ENCODE results near the gene FOXO1. TPM values are rescaled to one million over a fixed set of nuclear protein-coding genes. Genes with fewer than 3 reads are reported as not detected.

The FOXO1 gene
- total RNA-seq, 1 donor from 2014 or later: 38.1 TPM

DNA sequence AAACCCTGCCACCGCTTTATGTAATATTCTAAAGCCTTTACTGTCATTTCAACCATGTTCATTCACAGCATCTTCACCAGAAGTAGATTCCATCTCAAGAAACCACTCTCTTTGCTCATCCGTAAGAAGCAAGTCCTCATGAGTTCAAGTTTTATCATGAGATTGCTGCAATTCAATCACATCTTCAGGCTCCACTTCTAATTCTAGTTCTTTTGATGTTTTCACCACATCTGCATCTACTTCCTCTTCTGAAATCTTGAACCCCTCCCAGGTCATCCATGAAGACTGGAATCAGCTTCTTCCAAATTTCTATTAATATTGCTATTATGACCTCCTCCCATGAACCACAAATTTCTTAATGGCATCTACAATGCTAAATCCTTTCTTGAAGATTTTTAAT, 83.9 kb downstream of the FOXO1 start:
- peaks cover 8% of the 10 kb centered on the region for H3K9me3 Mint-ChIP-seq
- DNase-seq: no peak
- no peak overlapping the region for H3K27ac Mint-ChIP-seq
- intact Hi-C loops (cut with micrococcal nuclease): no loop called here
- H3K4me1 Mint-ChIP-seq: peaks cover 67% of the 10 kb centered on the region
- H3K36me3 Mint-ChIP-seq (ENCODE audit: low read depth): peaks cover 24% of the 10 kb centered on the region
- H3K27me3 Mint-ChIP-seq: no peaks in the 10 kb centered on the region
- no peak overlapping the region for H3K4me3 Mint-ChIP-seq

DNA sequence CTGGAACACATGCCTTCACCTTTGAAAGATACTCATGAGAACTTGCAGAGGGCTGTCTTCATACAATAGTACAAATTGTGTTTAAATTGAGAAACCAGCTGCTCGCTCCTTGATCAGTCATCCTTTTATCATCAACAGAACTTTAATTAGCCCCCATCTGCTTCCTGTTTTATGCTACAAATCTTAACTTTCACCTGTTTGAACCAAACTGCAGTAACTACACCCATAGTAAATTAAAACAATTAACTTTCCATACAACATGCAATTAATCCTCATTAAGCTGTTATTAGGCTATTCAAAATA, 85.2 kb downstream of the FOXO1 start:
- intact Hi-C loops (cut with micrococcal nuclease): no loop called here
- Mint-ChIP-seq H3K4me1 (peaks cover 68% of the 10 kb centered on the region), H3K9me3 (peaks cover 8% of the 10 kb centered on the region), H3K4me3 (no peak overlapping the region), H3K36me3 (ENCODE audit: low read depth) (peaks cover 22% of the 10 kb centered on the region), H3K27ac (no peak overlapping the region), H3K27me3 (no peaks in the 10 kb centered on the region)
- no peak for DNase-seq

DNA sequence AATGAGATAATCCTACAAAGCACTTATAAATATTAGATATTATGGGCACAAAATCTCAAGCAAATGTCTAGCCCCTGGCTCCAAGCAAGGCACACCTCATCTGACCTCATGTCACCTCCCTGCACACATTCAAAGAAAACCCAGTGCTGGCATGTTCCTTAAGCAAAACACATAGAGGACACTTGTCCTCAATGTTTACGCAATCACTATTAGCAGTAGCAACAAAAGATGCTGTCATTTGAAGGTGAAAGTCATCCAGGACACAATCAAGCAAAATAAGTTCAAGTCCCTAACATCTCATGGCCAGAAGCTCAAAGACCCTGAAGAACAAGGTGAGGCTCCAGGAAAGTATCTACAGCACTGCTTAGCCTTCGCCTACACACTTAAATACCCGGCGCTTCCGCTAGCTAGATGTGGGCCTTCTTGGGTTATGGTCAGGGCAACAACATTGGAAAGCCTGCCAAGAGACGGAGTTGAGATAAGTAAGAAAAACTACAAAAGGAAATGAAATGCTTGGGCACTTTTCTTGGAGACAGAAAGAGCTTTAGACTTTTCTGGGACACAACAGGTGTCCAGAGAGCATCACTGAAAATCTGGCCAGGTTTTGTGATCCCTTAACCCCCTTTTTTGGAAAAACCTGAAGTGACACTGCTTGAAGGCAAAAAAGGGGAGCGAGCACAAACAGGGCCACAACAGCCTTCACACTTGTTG, 85.7 kb downstream of the FOXO1 start:
- intact Hi-C loops (cut with micrococcal nuclease): no loop called here
- Mint-ChIP-seq H3K27ac (peak overlapping the region; percentile 8), H3K36me3 (ENCODE audit: low read depth) (peaks cover 24% of the 10 kb centered on the region), H3K4me1 (peaks cover 67% of the 10 kb centered on the region), H3K9me3 (peaks cover 8% of the 10 kb centered on the region), H3K4me3 (no peak overlapping the region), H3K27me3 (no peaks in the 10 kb centered on the region)
- DNase-seq: no peak

- no peak overlapping the region for H3K4me3 Mint-ChIP-seq
- no peak for DNase-seq
- peaks cover 20% of the 10 kb centered on the region for H3K36me3 Mint-ChIP-seq (ENCODE audit: low read depth)
- peaks cover 67% of the 10 kb centered on the region for H3K4me1 Mint-ChIP-seq
- H3K27ac Mint-ChIP-seq: no peak overlapping the region
- H3K27me3 Mint-ChIP-seq: no peaks in the 10 kb centered on the region
- peaks cover 8% of the 10 kb centered on the region for H3K9me3 Mint-ChIP-seq
- intact Hi-C loops (cut with micrococcal nuclease): loop anchor here (5.0 kb wide), 1 partner anchor 33 kb away; no protein-coding TSS in a partner anchor
Measured at GRCh38 chr13:40579535-40579934, 86.9 kb downstream of the FOXO1 start.

DNA sequence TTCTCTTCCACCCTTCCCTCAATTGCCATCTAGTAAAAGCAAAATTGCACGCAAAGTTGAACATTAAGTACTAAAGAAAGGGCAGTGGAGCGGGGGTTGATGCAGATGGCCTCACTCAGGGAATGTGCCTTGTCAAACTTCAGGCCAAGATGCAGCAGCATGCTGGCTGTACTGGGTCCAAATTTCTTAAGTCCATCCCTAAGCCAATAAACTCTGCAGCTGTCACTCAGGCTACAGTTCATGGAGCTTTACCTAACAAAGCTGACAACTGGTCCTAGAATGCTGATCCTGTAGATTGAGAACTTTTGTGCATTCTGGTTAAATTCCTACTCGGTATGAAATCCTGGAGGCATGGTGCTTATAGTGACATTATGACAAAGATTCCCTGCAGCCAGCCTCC, 88.4 kb downstream of the FOXO1 start:
- intact Hi-C loops (cut with micrococcal nuclease): loop anchor here (5.0 kb wide), 1 partner anchor 34 kb away; no protein-coding TSS in a partner anchor
- DNase-seq: no peak

GRCh38 chr13:40576369-40576768, 90.1 kb downstream of the FOXO1 start:
- Mint-ChIP-seq H3K9me3 (no peaks in the 10 kb centered on the region), H3K27me3 (no peaks in the 10 kb centered on the region), H3K4me3 (peak overlapping the region; percentile 7), H3K27ac (peak overlapping the region; percentile 31), H3K36me3 (ENCODE audit: low read depth) (peaks cover 9% of the 10 kb centered on the region), H3K4me1 (peaks cover 70% of the 10 kb centered on the region)
- intact Hi-C loops (cut with micrococcal nuclease): loop anchor here (5.0 kb wide), 1 partner anchor 36 kb away; no protein-coding TSS in a partner anchor
- DNase-seq: peak; percentile 68

More for the DNA sequence above, 88.4 kb downstream of the FOXO1 start:
- Mint-ChIP-seq H3K36me3 (ENCODE audit: low read depth) (peaks cover 14% of the 10 kb centered on the region), H3K4me1 (peaks cover 72% of the 10 kb centered on the region), H3K4me3 (no peak overlapping the region), H3K27ac (no peak overlapping the region), H3K27me3 (no peaks in the 10 kb centered on the region), H3K9me3 (no peaks in the 10 kb centered on the region)

DNA sequence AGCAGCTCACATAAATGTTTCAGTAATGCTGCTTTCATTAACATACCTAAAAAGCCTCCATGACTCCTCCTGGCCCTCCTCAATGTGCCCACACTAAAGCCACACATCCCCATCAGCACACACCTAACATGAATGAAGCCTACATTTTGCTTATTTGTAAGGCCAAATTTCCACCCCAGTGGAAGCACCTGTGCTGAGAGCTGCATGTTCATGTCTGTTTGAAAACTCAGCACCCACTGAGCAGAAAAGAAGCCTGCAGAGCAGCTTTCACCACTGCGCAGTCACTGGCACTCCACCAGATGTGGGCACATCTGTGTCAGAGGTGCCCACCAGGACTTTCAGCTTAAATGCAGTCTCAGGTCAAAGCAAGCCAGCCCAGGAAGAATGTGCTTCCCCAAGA, 93.5 kb downstream of the FOXO1 start:
- DNase-seq: no peak
- Mint-ChIP-seq H3K4me3 (no peak overlapping the region), H3K27me3 (no peaks in the 10 kb centered on the region), H3K4me1 (peaks cover 64% of the 10 kb centered on the region), H3K36me3 (ENCODE audit: low read depth) (peaks cover 8% of the 10 kb centered on the region), H3K9me3 (no peaks in the 10 kb centered on the region), H3K27ac (no peak overlapping the region)
- intact Hi-C loops (cut with micrococcal nuclease): no loop called here

- Mint-ChIP-seq H3K27ac (no peak overlapping the region), H3K4me3 (no peak overlapping the region), H3K4me1 (peaks cover 52% of the 10 kb centered on the region), H3K9me3 (no peaks in the 10 kb centered on the region), H3K27me3 (no peaks in the 10 kb centered on the region), H3K36me3 (ENCODE audit: low read depth) (peaks cover 10% of the 10 kb centered on the region)
- intact Hi-C loops (cut with micrococcal nuclease): no loop called here
- no peak for DNase-seq
Measured at GRCh38 chr13:40571338-40571963, 95.0 kb downstream of the FOXO1 start.

GRCh38 chr13:40570930-40571329, 95.5 kb downstream of the FOXO1 start:
- H3K4me1 Mint-ChIP-seq: peaks cover 50% of the 10 kb centered on the region
- peaks cover 8% of the 10 kb centered on the region for H3K36me3 Mint-ChIP-seq (ENCODE audit: low read depth)
- no peak overlapping the region for H3K27ac Mint-ChIP-seq
- H3K27me3 Mint-ChIP-seq: no peaks in the 10 kb centered on the region
- H3K4me3 Mint-ChIP-seq: no peak overlapping the region
- H3K9me3 Mint-ChIP-seq: no peaks in the 10 kb centered on the region
- intact Hi-C loops (cut with micrococcal nuclease): no loop called here
- no peak for DNase-seq

DNA sequence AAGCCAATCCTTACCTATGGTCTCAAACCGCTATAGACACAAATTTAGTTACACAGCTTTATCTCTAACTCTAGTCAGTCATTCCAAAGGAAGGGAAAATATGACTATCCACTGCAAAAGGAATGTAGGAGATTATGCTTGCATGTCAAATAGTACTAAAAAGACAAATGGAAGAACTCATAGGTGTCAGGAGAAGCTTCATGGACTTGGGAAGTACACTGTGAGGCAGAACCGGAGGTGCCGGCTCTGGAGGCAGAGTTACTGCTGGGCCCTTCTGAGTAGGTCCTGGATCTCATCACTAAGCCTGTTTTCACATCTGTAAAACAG, 97.5 kb downstream of the FOXO1 start:
- Mint-ChIP-seq H3K27ac (no peak overlapping the region), H3K4me1 (peaks cover 56% of the 10 kb centered on the region), H3K9me3 (no peaks in the 10 kb centered on the region), H3K27me3 (no peaks in the 10 kb centered on the region), H3K36me3 (ENCODE audit: low read depth) (peaks cover 8% of the 10 kb centered on the region), H3K4me3 (no peak overlapping the region)
- intact Hi-C loops (cut with micrococcal nuclease): no loop called here
- DNase-seq: no peak

DNA sequence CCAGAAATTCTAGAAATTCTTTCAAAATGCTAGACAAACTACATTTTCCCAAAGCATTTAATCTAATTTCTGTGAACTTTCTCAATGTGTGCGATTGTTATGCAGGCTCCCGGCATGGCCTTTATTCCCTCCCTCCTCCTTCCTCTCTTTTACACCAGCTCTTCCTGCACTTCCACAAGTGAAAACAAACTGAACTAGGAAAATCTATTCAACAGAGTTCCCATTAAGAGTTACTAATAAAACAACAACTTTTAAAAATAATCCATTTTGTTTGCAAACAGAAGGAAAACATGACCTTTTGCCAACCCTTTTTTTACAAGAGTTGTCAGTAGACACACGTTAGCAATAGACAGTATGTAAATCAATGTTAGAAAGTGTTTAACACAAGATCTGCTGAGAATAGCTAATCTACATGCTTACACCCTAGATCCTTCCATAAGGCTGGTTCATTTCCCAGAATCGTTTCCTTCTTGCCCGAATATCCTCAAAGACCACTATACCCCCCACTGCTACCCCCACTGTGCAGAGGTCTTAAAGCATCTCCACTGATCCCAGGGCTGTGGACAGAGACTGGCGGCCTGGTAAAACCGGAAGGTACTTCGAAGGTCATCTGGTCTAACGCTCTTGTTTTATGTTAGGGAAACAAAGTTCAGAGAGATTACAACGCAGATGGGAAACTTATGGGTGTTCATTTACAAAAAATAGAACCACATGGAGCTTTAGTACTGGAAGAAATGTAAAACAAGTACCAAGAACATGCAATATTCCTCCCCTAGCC, 98.0 kb downstream of the FOXO1 start:
- DNase-seq: no peak
- Mint-ChIP-seq H3K4me1 (peaks cover 57% of the 10 kb centered on the region), H3K27ac (no peak overlapping the region), H3K4me3 (no peak overlapping the region), H3K27me3 (no peaks in the 10 kb centered on the region), H3K36me3 (ENCODE audit: low read depth) (peaks cover 5% of the 10 kb centered on the region), H3K9me3 (no peaks in the 10 kb centered on the region)
- intact Hi-C loops (cut with micrococcal nuclease): no loop called here

GRCh38 chr13:40566811-40567210, 99.6 kb downstream of the FOXO1 start:
- no peak for DNase-seq
- H3K9me3 Mint-ChIP-seq: no peaks in the 10 kb centered on the region
- H3K4me3 Mint-ChIP-seq: no peak overlapping the region
- H3K27ac Mint-ChIP-seq: peak overlapping the region; percentile 47
- peaks cover 5% of the 10 kb centered on the region for H3K36me3 Mint-ChIP-seq (ENCODE audit: low read depth)
- H3K27me3 Mint-ChIP-seq: no peaks in the 10 kb centered on the region
- intact Hi-C loops (cut with micrococcal nuclease): no loop called here
- H3K4me1 Mint-ChIP-seq: peaks cover 58% of the 10 kb centered on the region

- peaks cover 52% of the 10 kb centered on the region for H3K4me1 Mint-ChIP-seq
- no peak for DNase-seq
- peak overlapping the region; percentile 17 for H3K4me3 Mint-ChIP-seq
- intact Hi-C loops (cut with micrococcal nuclease): loop anchor here (2.0 kb wide), 1 partner anchor 21 kb away; no protein-coding TSS in a partner anchor
- peak overlapping the region; percentile 68 for H3K27ac Mint-ChIP-seq
- peaks cover 11% of the 10 kb centered on the region for H3K36me3 Mint-ChIP-seq (ENCODE audit: low read depth)
- no peaks in the 10 kb centered on the region for H3K27me3 Mint-ChIP-seq
- H3K9me3 Mint-ChIP-seq: peaks cover 3% of the 10 kb centered on the region
Measured at GRCh38 chr13:40565282-40566148, 100.9 kb downstream of the FOXO1 start.

Measured in activated CD4-positive, alpha-beta T cell treated with anti-CD3 and anti-CD28 coated beads, Interleukin-2, amount 10 ng/mL, durations not matched to agents 24 days and 14 days (primary cell).